HepG2 (cell line): ENCODE results near the gene QKI. TPM values are rescaled to one million over a fixed set of nuclear protein-coding genes. Genes with fewer than 3 reads are reported as not detected.

ENCODE experiments used
- AGO1 ChIP-seq: fragments of 200-400 bp; formaldehyde crosslinking; IDR thresholded peaks from 2 replicates; pipeline ENCODE4 v1.6.1; 2017; ENCODE audit warnings: mild to moderate bottlenecking, low read depth, low read length, moderate library complexity; ENCODE audit not compliant: poor library complexity, severe bottlenecking
- CEBPG ChIP-seq: IDR thresholded peaks from 2 replicates; pipeline ENCODE4 v1.6.1; 2016
- CREB3 ChIP-seq: sonication (generic); formaldehyde crosslinking; IDR thresholded peaks from 2 replicates; pipeline ENCODE4 v1.5.0; 2020; ENCODE audit warnings: missing genetic modification reagents
- GTF2F1 ChIP-seq: fragments of 150-350 bp; IDR thresholded peaks from 2 replicates; pipeline ENCODE4 v1.6.1; 2014; ENCODE audit warnings: low read length
- HBP1 ChIP-seq: IDR thresholded peaks from 2 replicates; pipeline ENCODE4 v1.6.1; 2016; ENCODE audit warnings: low read depth, control low read depth
- HCFC1 ChIP-seq: fragments of 150-350 bp; IDR thresholded peaks from 2 replicates; pipeline ENCODE4 v1.6.1; 2014; ENCODE audit warnings: low read depth, low read length
- HMG20B ChIP-seq: conservative IDR thresholded peaks from 2 replicates; pipeline ENCODE4 v1.6.1; 2016; ENCODE audit warnings: missing genetic modification reagents, missing compliant biosample characterization
- HNF1A ChIP-seq, 2 experiments: sonication (generic) in 1 of 2; formaldehyde crosslinking in 1 of 2; IDR thresholded peaks; 2 replicates each; pipeline versions ENCODE4 v1.4.0 to v1.6.1; 2016 to 2020; ENCODE audit warnings: borderline replicate concordance in 1 of 2, low read depth in 1 of 2, mild to moderate bottlenecking in 1 of 2, missing genetic modification reagents in 1 of 2
- MTERF4 ChIP-seq: sonication (generic); formaldehyde crosslinking; IDR thresholded peaks from 2 replicates; pipeline ENCODE4 v1.8.0; 2023; ENCODE audit warnings: mild to moderate bottlenecking, missing genetic modification reagents
- NFYC ChIP-seq: IDR thresholded peaks from 2 replicates; pipeline ENCODE4 v1.6.1; 2016; ENCODE audit warnings: missing genetic modification reagents, missing compliant biosample characterization
- POGZ ChIP-seq: sonication (generic); formaldehyde crosslinking; IDR thresholded peaks from 2 replicates; pipeline ENCODE4 v1.4.0; 2020; ENCODE audit warnings: mild to moderate bottlenecking, missing genetic modification reagents
- RBM22 ChIP-seq: fragments of 200-400 bp; formaldehyde crosslinking; optimal IDR thresholded peaks from 2 replicates; pipeline ENCODE3; 2017; ENCODE audit warnings: mild to moderate bottlenecking, low read length, moderate library complexity
- RXRA ChIP-seq: sonication (generic); formaldehyde crosslinking; IDR thresholded peaks from 2 replicates; pipeline ENCODE4 v1.5.1; 2020; ENCODE audit warnings: missing genetic modification reagents
- TOPORS ChIP-seq: sonication (generic); formaldehyde crosslinking; IDR thresholded peaks from 2 replicates; pipeline ENCODE4 v1.8.0; 2023; ENCODE audit warnings: mild to moderate bottlenecking, missing genetic modification reagents
- ZBTB34 ChIP-seq: sonication (generic); formaldehyde crosslinking; IDR thresholded peaks from 2 replicates; pipeline ENCODE4 v1.8.0; 2022; ENCODE audit warnings: mild to moderate bottlenecking, missing genetic modification reagents
- ZFP62 ChIP-seq: sonication (generic); formaldehyde crosslinking; IDR thresholded peaks from 2 replicates; pipeline ENCODE4 v1.4.0; 2020; ENCODE audit warnings: missing genetic modification reagents
- ZNF317 ChIP-seq: sonication (generic); formaldehyde crosslinking; IDR thresholded peaks from 2 replicates; pipeline ENCODE4 v1.5.0; 2020; ENCODE audit warnings: mild to moderate bottlenecking, missing genetic modification reagents
- ZNF619 ChIP-seq: sonication (generic); formaldehyde crosslinking; IDR thresholded peaks from 2 replicates; pipeline ENCODE4 v1.4.0; 2020; ENCODE audit warnings: mild to moderate bottlenecking, missing genetic modification reagents
- ZNF768 ChIP-seq: sonication (generic); formaldehyde crosslinking; IDR thresholded peaks from 2 replicates; pipeline ENCODE4 v1.4.0; 2020; ENCODE audit warnings: missing genetic modification reagents
- ZSCAN22 ChIP-seq: sonication (generic); formaldehyde crosslinking; IDR thresholded peaks from 2 replicates; pipeline ENCODE4 v1.4.0; 2020; ENCODE audit warnings: mild to moderate bottlenecking, missing genetic modification reagents
- polyA plus RNA-seq, 8 experiments: library from polyadenylated mRNA; depleted of rRNA in 3 of 8; stranded (reverse) in 7 of 8; unstranded in 1 of 8; fragments of >200 nt; fragmentation: Illumina TruSeq in 4 of 8; extraction: Trizol in 4 of 8; gene quantifications; 2 replicates each; pipeline versions ENCODE4 v1.2.1 to v1.2.3, GENCODE V29; 2011 to 2016; ENCODE audit warnings: low read depth in 4 of 8, missing spikeins in 1 of 8, mixed read lengths in 1 of 8; ENCODE audit not compliant: insufficient read depth in 1 of 8
- total RNA-seq, 5 experiments: library from RNA; depleted of rRNA; stranded (reverse); fragments of >200 nt; fragmentation: Illumina TruSeq; extraction: Trizol; gene quantifications; 2 replicates each; pipeline ENCODE4 v1.2.3, GENCODE V29; 2016; ENCODE audit warnings: low read depth in 1 of 5

Gene QKI
- total and polyA plus RNA-seq, 2 of the 13 experiments (the other 11 are each of a cell fraction or from before 2014, with no cell fraction given): 136 to 137 TPM

GRCh38 chr6:163413345-163414116 is 987 bp upstream of the QKI start (continued):
- TF ChIP-seq RBM22: no peak
- no peak for TF ChIP-seq ZNF317 (CRISPR knock-in tag)
- TF ChIP-seq POGZ (CRISPR knock-in tag): peak; percentile 39; the same call in 1 of the 2 replicates
- TF ChIP-seq CREB3: peak; percentile 96
- TF ChIP-seq CEBPG: peak; percentile 73
- peak; percentile 60; the same call in 1 of the 2 replicates for TF ChIP-seq TOPORS
- no peak for TF ChIP-seq NFYC (CRISPR knock-in tag)
- no peak; the same call in 1 of the 2 replicates for TF ChIP-seq HCFC1
- TF ChIP-seq HNF1A (IDR thresholded peaks at IDR 0.05; ENCODE audit: low read depth): no peak
- TF ChIP-seq HNF1A (CRISPR knock-in tag; IDR thresholded peaks at IDR 0.05; ENCODE audit: borderline replicate concordance): peak; percentile 48; the same call in 1 of the 2 replicates
- peak; percentile 71; the same call in 1 of the 2 replicates for TF ChIP-seq ZSCAN22 (CRISPR knock-in tag)
- TF ChIP-seq HMG20B (CRISPR knock-in tag): peak; percentile 50; the same call in 1 of the 2 replicates
- TF ChIP-seq ZNF768 (CRISPR knock-in tag): peak; percentile 53; the same call in 1 of the 2 replicates
- TF ChIP-seq HBP1 (CRISPR knock-in tag): no peak
- peak; percentile 86 for TF ChIP-seq MTERF4
- TF ChIP-seq ZFP62: no peak
- TF ChIP-seq ZNF619 (CRISPR knock-in tag): peak; percentile 48; the same call in 1 of the 2 replicates
- 0 out of 2 replicates have a peak, but pooled peaks have one; percentile 40 for TF ChIP-seq ZBTB34 (CRISPR knock-in tag)
- no peak for TF ChIP-seq GTF2F1
- no peak for TF ChIP-seq RXRA
- TF ChIP-seq AGO1: peak; percentile 79
